ENCODE results near the gene MAP2K2. TPM values are rescaled to one million over a fixed set of nuclear protein-coding genes. Genes with fewer than 3 reads are reported as not detected.
A peak's percentile ranks its signal among the peaks of the same experiment; 100 is the strongest.

The MAP2K2 gene
- total RNA-seq, 2 donors from 2014 or later = 104 to 145 TPM

DNA sequence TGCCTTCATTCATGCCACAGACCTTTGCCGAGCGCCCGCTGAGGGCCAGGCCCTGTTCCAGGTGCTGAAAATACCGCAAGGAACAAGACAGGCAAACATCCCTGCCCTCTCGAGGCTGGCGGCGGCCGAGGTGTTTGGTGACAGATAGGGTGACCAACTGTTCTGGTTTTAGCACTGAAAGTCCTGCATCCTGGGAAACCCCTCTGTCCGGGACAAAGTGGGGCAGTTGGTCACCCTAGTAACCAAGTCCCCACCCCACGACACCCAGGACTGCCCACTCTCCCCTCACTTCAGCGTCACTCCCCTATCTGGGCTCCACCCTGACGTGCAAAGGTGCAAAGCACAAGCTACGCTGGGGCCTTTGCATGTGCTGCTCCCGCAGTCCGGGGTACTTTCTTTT is 74.5 kb downstream of the MAP2K2 start:
- Histone ChIP-seq H3K27me3 (replicated peaks; ENCODE audit: insufficient read depth) (no peaks in the 10 kb centered on the region), H3K9me3 (no peaks in the 10 kb centered on the region), H3K4me1 (replicated peaks) (peaks cover 7% of the 10 kb centered on the region), H3K36me3 (peaks cover 10 to 18% of the 10 kb centered on the region in 2 donors), H3K27ac (no peak overlapping the region), H3K4me3 (no peak overlapping the region)
- intact Hi-C loops (cut with DNase I) = no loop called here
- TF ChIP-seq POLR2AphosphoS5 (IDR thresholded peaks at IDR 0.05) (no peak), POLR2A (IDR thresholded peaks at IDR 0.05) (no peak)
- TF ChIP-seq, protein P1, sequence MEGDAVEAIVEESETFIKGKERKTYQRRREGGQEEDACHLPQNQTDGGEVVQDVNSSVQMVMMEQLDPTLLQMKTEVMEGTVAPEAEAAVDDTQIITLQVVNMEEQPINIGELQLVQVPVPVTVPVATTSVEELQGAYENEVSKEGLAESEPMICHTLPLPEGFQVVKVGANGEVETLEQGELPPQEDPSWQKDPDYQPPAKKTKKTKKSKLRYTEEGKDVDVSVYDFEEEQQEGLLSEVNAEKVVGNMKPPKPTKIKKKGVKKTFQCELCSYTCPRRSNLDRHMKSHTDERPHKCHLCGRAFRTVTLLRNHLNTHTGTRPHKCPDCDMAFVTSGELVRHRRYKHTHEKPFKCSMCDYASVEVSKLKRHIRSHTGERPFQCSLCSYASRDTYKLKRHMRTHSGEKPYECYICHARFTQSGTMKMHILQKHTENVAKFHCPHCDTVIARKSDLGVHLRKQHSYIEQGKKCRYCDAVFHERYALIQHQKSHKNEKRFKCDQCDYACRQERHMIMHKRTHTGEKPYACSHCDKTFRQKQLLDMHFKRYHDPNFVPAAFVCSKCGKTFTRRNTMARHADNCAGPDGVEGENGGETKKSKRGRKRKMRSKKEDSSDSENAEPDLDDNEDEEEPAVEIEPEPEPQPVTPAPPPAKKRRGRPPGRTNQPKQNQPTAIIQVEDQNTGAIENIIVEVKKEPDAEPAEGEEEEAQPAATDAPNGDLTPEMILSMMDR (IDR thresholded peaks at IDR 0.05) = no peak
- no peak for DNase-seq (ENCODE audit: low spot score)
- WGBS = 50% methylated on average over 15 of the region's 15 CpGs

DNA sequence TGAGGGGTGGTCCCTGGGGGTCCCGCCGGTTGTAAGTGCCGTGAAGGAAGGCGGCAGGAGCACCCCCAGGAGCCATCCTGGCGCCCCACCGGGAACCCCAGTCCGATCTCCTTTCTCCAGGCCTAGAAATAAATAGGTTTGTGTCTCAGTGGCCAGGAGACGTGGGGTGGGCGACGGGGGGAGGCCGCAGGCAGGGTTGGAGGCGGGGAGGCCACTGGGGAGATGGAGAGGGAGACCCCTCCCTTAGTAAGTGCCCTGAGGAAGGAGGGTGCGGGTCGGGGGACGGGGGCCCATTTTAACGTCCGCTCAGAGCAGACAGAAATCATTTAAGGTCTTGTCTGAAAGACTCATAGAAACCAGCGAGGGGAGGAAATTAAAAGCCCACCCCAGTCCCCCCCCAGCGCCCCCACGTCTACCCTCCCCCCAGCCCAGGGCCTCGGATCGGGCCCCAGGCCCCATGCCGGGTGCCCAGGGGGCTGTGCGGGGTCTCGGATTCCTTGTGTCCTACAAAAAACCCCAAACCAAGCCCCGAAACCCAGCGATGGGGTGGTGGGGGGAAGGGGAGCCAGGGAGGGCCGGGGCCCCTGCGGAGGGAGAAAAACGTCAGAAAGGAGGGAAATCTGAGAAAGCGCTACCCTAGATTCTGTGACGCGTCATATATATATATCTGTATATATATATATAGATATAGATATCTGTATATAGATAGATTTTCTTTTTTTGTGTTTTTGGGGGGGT is 76.8 kb downstream of the MAP2K2 start:
- Histone ChIP-seq H3K4me3 (no peak overlapping the region), H3K4me1 (replicated peaks) (peaks cover 2% of the 10 kb centered on the region), H3K27me3 (replicated peaks; ENCODE audit: insufficient read depth) (no peaks in the 10 kb centered on the region), H3K36me3 (peaks cover 0 to 3% of the 10 kb centered on the region in 2 donors), H3K9me3 (no peaks in the 10 kb centered on the region), H3K27ac (no peak overlapping the region)
- TF ChIP-seq POLR2AphosphoS5 (IDR thresholded peaks at IDR 0.05) = no peak
- no peak for TF ChIP-seq POLR2A (IDR thresholded peaks at IDR 0.05)
- TF ChIP-seq, protein P1 (IDR thresholded peaks at IDR 0.05) = no peak
- intact Hi-C loops (cut with DNase I) = no loop called here
- 83% methylated on average over 33 of the region's 33 CpGs for WGBS
- DNase-seq (ENCODE audit: low spot score) = no peak

- TF ChIP-seq POLR2AphosphoS5 (IDR thresholded peaks at IDR 0.05) (no peak), POLR2A (IDR thresholded peaks at IDR 0.05) (no peak)
- TF ChIP-seq, protein P1 (IDR thresholded peaks at IDR 0.05) = no peak
- H3K27me3 ChIP-seq (replicated peaks; ENCODE audit: insufficient read depth) = no peaks in the 10 kb centered on the region
- no peak overlapping the region for H3K27ac ChIP-seq
- DNase-seq (ENCODE audit: low spot score) = no peak
- no peaks in the 10 kb centered on the region for H3K9me3 ChIP-seq
- 72% methylated on average over 7 of the region's 7 CpGs for WGBS
- H3K36me3 ChIP-seq = peaks cover 0 to 3% of the 10 kb centered on the region in 2 donors
- intact Hi-C loops (cut with DNase I) = no loop called here
- peaks cover 2% of the 10 kb centered on the region for H3K4me1 ChIP-seq (replicated peaks)
- no peak overlapping the region for H3K4me3 ChIP-seq
Measured at GRCh38 chr19:4046362-4046691, 77.6 kb downstream of the MAP2K2 start.

DNA sequence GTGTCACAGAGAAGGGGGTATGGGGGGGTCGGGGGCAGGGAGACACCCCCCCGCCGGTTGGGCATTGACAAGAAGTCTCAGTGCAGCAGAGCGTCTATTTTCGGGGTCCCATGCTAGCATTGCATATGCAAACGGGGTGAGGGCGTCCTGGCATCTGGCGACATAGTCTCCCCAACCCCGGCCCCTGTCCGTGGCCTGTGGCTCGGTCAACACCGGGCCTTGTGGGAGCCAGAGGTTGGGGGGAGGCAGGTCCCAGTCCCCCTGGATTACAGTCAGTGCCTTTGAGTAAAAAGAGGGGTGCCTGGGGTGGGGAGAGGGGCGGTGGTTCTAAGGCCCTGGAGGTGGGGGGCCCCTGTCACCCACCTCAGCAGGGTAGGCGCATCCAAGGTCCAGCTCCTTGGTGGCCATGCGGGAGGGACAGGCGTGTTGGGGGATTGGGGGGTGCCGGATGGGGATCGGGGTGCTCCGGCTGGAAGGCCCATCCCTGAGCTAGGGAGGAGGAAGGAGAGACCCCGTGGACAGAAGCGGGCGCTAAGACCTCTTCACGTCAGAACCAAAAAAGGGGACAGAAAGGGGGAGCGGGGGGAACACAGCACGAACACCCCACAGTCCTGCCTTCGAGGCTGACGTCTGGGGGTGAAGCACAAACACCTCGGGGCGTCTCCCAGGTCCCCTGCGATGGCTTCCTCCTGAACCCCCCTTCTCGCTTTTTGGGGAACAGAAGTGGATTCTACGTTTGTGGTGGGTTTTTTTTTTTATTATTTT is 78.1 kb downstream of the MAP2K2 start:
- Histone ChIP-seq H3K27ac (peak overlapping the region in 1 of 2 donors; percentile 13), H3K27me3 (replicated peaks; ENCODE audit: insufficient read depth) (no peaks in the 10 kb centered on the region), H3K36me3 (peaks cover 0 to 3% of the 10 kb centered on the region in 2 donors), H3K4me1 (replicated peaks) (peaks cover 2% of the 10 kb centered on the region), H3K9me3 (no peaks in the 10 kb centered on the region), H3K4me3 (no peak overlapping the region)
- no peak for DNase-seq (ENCODE audit: low spot score)
- intact Hi-C loops (cut with DNase I) = no loop called here
- WGBS = 81% methylated on average over 32 of the region's 32 CpGs
- TF ChIP-seq, protein P1 (IDR thresholded peaks at IDR 0.05) = no peak
- no peak for TF ChIP-seq POLR2AphosphoS5 (IDR thresholded peaks at IDR 0.05)
- no peak for TF ChIP-seq POLR2A (IDR thresholded peaks at IDR 0.05)
